Transverse colon (tissue), 3 donors: Measurements from ENCODE around the gene TPSG1.

Source experiments
- CTCF ChIP-seq, 5 experiments: fragments of 200-600 bp in 3 of 5; fragments of 450-650 bp in 2 of 5; sonication (generic) in 3 of 5; IDR thresholded peaks; 1 replicate in 2 of 5; 2 replicates in 3 of 5; pipeline ENCODE4 v1.5.1; 2016 to 2017; ENCODE audit warnings: antibody characterized with exemption in 5 of 5, inconsistent platforms in 3 of 5, mild to moderate bottlenecking in 2 of 5, moderate library complexity in 1 of 5
- POLR2A ChIP-seq: fragments of 450-650 bp; IDR thresholded peaks from one replicate; pipeline ENCODE4 v1.6.1; 2016; ENCODE audit warnings: antibody characterized with exemption, mild to moderate bottlenecking, moderate library complexity

GRCh38 chr16:1197237-1197866 is 27.7 kb downstream of the TPSG1 start:
- TF ChIP-seq CTCF (IDR thresholded peaks at IDR 0.05) = no peak
- TF ChIP-seq POLR2A = no peak
